Right kidney (tissue), 1 donor: ENCODE data around the gene SPTBN1.

Source experiments
- DNase-seq: peaks from one replicate; pipeline ENCODE4 v3.0.0-alpha.2; 2016

SPTBN1 gene

GRCh38 chr2:54590216-54591120 lies 134.3 kb downstream of the SPTBN1 start:
- no peak for DNase-seq

GRCh38 chr2:54591551-54591950 lies 135.4 kb downstream of the SPTBN1 start:
- no peak for DNase-seq

- DNase-seq = no peak
Measured at GRCh38 chr2:54593249-54593648, 137.1 kb downstream of the SPTBN1 start.

GRCh38 chr2:54594048-54594447 lies 137.9 kb downstream of the SPTBN1 start:
- DNase-seq = no peak

GRCh38 chr2:54595161-54595803 lies 139.2 kb downstream of the SPTBN1 start:
- no peak for DNase-seq

GRCh38 chr2:54595999-54596902 lies 140.1 kb downstream of the SPTBN1 start:
- no peak for DNase-seq

- DNase-seq = no peak
Measured at GRCh38 chr2:54597153-54597848, 141.2 kb downstream of the SPTBN1 start.

GRCh38 chr2:54598347-54599325 lies 142.5 kb downstream of the SPTBN1 start:
- DNase-seq = no peak

- DNase-seq = no peak
Measured at GRCh38 chr2:54599326-54599710, 143.2 kb downstream of the SPTBN1 start.

- no peak for DNase-seq
Measured at GRCh38 chr2:54599914-54600313, 143.8 kb downstream of the SPTBN1 start.

GRCh38 chr2:54601339-54601738 lies 145.2 kb downstream of the SPTBN1 start:
- DNase-seq = no peak

GRCh38 chr2:54602736-54603322 lies 146.7 kb downstream of the SPTBN1 start:
- DNase-seq = no peak

- DNase-seq = no peak
Measured at GRCh38 chr2:54603357-54603756, 147.2 kb downstream of the SPTBN1 start.

- no peak for DNase-seq
Measured at GRCh38 chr2:54603796-54604195, 147.7 kb downstream of the SPTBN1 start.

GRCh38 chr2:54604871-54605270 lies 148.7 kb downstream of the SPTBN1 start:
- DNase-seq = no peak

GRCh38 chr2:54605836-54606235 lies 149.7 kb downstream of the SPTBN1 start:
- DNase-seq = no peak

GRCh38 chr2:54606393-54606958 lies 150.3 kb downstream of the SPTBN1 start:
- no peak for DNase-seq

GRCh38 chr2:54608224-54608623 lies 152.1 kb downstream of the SPTBN1 start:
- DNase-seq = no peak

- DNase-seq = no peak
Measured at GRCh38 chr2:54609241-54609640, 153.1 kb downstream of the SPTBN1 start.

- DNase-seq = no peak
Measured at GRCh38 chr2:54609647-54610046, 153.5 kb downstream of the SPTBN1 start.
